Measurements from ENCODE around the gene STKLD1. TPM values are rescaled to one million over a fixed set of nuclear protein-coding genes. Genes with fewer than 3 reads are reported as not detected.
A peak's percentile ranks its signal among the peaks of the same experiment; 100 is the strongest.
"Not testable (repeated sequence)": the region's sequence is repeated elsewhere in the genome, so short reads cannot be mapped to it uniquely, and the experiment has no call there.

The STKLD1 gene
- total RNA-seq: under 1 TPM in 1 of 2 donors, not detected in 1; 0.95 TPM
- 2.0 TPM for polyA plus RNA-seq (2013, experiment 1 of 2)
- polyA plus RNA-seq (2013, experiment 2 of 2): 1.2 TPM
- long read RNA-seq, experiment 1: 0 reads
- long read RNA-seq, experiment 2, partial matches to known transcripts: 0 of 1 reads
- long read RNA-seq, experiment 2, other reads (novel, unspliced or antisense): 1 of 1 reads
- long read RNA-seq, experiment 3, partial matches to known transcripts: 1 of 1 reads
- long read RNA-seq, experiment 3, other reads (novel, unspliced or antisense): 0 of 1 reads
- long read RNA-seq, experiment 4, partial matches to known transcripts: 0 of 1 reads
- long read RNA-seq, experiment 4, other reads (novel, unspliced or antisense): 1 of 1 reads

DNA sequence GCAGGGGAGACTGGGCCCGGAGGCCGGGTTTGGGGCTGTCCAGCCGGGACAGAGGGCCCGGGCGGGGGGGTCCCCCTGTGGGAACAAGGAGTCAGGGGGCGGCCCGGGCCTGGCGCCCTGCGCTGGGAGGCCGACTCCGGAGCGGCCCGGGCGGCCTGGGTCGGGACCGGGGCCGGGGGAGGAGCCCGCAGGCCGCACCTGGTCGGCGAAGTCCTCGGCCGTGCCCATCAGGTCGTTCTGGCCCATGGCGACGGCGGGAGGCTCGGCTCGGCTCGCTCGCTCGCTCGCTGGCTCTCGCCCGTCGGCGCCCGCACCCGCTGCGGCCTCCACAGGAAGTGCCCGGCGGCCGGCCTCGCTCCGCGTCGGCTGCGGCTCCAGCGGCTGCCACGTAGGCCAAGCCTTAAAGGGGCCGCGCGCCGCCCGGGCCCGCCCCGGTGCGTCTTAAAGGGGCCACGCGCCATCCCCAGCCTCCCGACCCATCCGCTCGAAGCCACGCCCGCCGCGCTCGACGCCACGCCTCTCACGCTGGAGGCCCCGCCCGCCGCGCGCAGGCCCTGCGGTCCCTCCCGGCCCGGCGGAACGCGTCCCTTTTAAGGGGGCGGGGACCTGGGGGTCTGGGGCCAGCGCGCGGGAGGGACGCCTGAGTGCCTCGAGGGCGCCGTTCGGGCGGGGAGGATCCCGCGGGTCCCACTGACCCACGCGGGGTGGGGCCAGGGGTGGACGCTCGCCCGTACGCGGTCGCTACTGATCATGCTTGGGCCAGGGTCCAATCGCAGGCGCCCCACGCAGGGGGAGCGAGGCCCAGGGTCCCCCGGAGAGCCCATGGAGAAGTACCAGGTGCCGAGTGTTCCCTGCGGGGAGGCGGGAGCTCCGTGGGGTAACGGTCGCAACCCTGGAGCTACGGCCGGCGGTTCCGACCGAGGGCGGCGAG lies at the start of gene STKLD1, which contains the start of gene SURF4:
Gene STKLD1, plus strand, starts transcription at position 643 of the 931 bp plus-strand sequence. Its CDS starts 108 bp downstream, at position 751.
Gene SURF4, minus strand, starts transcription at position 337 of the 931 bp plus-strand sequence. Its CDS starts 91 bp downstream, at position 246.
- H3K9me3 Mint-ChIP-seq: peaks cover 9% of the 10 kb centered on the region
- Histone ChIP-seq H3K9me3 (ENCODE audit: control insufficient read depth, low read length) (no peaks in the 10 kb centered on the region), H3K4me3 (ENCODE audit: low read length) (peak within 1 kb of the TSS; percentile 91), H3K4me1 (ENCODE audit: control insufficient read depth, insufficient read depth, low read length) (peaks cover 11% of the 10 kb centered on the region), H3K36me3 (ENCODE audit: control insufficient read depth, insufficient read depth, low read length) (peaks cover 25% of the 10 kb centered on the region), H3K27me3 (ENCODE audit: control insufficient read depth, insufficient read depth, low read length, poor library complexity, severe bottlenecking) (no peaks in the 10 kb centered on the region), H3K27ac (ENCODE audit: low read depth, low read length) (peak within 1 kb of the TSS; percentile 86), H3K9ac (ENCODE audit: extremely low read depth, low read length, poor library complexity, severe bottlenecking) (peak within 1 kb of the TSS; percentile 97)
- TF ChIP-seq CTCF (conservative IDR thresholded peaks at IDR 0.05): no peak
- peak within 1 kb of the TSS; percentile 97 for H3K27ac Mint-ChIP-seq
- peaks cover 11% of the 10 kb centered on the region for H3K27me3 Mint-ChIP-seq (ENCODE audit: insufficient read depth)
- peak within 1 kb of the TSS; percentile 94 for H3K4me3 Mint-ChIP-seq
- peaks cover 22% of the 10 kb centered on the region for H3K4me1 Mint-ChIP-seq
- DNase-seq: peak; percentile 98
- H3K36me3 Mint-ChIP-seq (ENCODE audit: low read depth): peaks cover 10% of the 10 kb centered on the region
- 2 to 6% methylated on average over 39 to 120 of the region's 120 CpGs for WGBS, 2 experiments (ENCODE audit: insufficient coverage in 1 of 2, insufficient read length in 1 of 2)

DNA sequence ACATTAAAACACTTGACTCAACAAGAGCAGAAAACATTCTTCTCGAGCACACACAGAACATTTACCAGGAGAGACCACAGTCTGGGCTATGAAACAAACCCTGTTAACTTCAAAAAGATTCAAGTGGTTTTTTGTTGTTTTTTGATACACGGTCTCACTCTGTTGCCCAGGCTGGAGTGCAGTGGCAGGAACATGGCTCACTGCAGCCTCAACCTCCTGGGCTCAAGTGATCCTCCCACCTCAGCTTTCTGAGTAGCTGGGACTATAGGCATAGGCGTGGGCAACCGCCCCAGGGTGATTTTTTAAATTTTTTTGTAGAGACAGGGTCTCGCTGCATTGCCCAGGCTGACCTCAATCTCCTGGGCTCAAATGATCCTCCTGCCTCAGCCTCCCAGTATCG lies 49.1 kb upstream of the STKLD1 start:
- WGBS, 2 experiments (ENCODE audit: insufficient coverage in 1 of 2, insufficient read length in 1 of 2): 60 to 91% methylated on average over 1 to 6 of the region's 6 CpGs
- H3K27me3 ChIP-seq (ENCODE audit: control insufficient read depth, insufficient read depth, low read length, poor library complexity, severe bottlenecking); H3K9ac ChIP-seq (ENCODE audit: extremely low read depth, low read length, poor library complexity, severe bottlenecking); H3K4me1 ChIP-seq (ENCODE audit: control insufficient read depth, insufficient read depth, low read length); H3K4me3 Mint-ChIP-seq; H3K4me3 ChIP-seq (ENCODE audit: low read length); H3K27ac ChIP-seq (ENCODE audit: low read depth, low read length); DNase-seq; H3K9me3 ChIP-seq (ENCODE audit: control insufficient read depth, low read length); H3K4me1 Mint-ChIP-seq; H3K27ac Mint-ChIP-seq: not testable (repeated sequence)
- H3K36me3 ChIP-seq (ENCODE audit: control insufficient read depth, insufficient read depth, low read length): peaks cover 16% of the 10 kb centered on the region
- Mint-ChIP-seq H3K27me3 (ENCODE audit: insufficient read depth) (peaks cover 21% of the 10 kb centered on the region), H3K36me3 (ENCODE audit: low read depth) (peaks cover 23% of the 10 kb centered on the region), H3K9me3 (peaks cover 47% of the 10 kb centered on the region)

DNA sequence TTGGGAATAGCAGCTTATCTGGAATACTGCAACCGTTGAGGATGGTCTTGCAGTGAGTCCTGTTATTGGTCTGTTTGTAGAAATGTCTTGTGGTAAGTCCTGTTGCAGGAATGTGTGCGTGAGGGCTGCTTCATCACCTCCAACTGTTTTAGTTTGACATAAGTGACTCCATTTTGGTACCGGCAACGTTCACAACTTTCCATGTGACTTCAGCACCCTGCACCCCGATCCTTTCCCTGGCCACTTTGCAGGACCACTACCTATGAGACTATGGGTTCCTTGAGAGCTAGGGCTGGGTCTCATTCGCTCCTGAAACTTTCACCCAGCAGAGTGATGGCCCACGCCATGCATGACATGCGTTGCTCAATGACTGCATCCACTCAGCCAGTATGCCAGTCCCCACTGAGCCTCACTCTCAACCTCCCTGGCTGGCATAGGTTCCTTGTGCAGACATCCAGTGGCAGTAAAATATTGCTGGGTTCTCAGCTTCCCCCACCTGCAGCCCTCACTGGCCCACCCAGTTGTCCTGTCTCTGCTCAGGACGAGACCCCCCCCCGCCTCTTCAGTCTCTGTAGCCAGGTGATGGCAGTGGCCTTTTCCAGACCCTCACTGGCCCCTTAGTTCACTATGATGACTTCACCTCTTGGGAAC lies 48.2 kb upstream of the STKLD1 start:
- Histone ChIP-seq H3K4me3 (ENCODE audit: low read length) (no peak overlapping the region), H3K9me3 (ENCODE audit: control insufficient read depth, low read length) (peaks cover 6% of the 10 kb centered on the region), H3K9ac (ENCODE audit: extremely low read depth, low read length, poor library complexity, severe bottlenecking) (no peak overlapping the region), H3K27me3 (ENCODE audit: control insufficient read depth, insufficient read depth, low read length, poor library complexity, severe bottlenecking) (no peaks in the 10 kb centered on the region), H3K36me3 (ENCODE audit: control insufficient read depth, insufficient read depth, low read length) (peaks cover 25% of the 10 kb centered on the region), H3K4me1 (ENCODE audit: control insufficient read depth, insufficient read depth, low read length) (no peaks in the 10 kb centered on the region), H3K27ac (ENCODE audit: low read depth, low read length) (no peak overlapping the region)
- DNase-seq: no peak
- Mint-ChIP-seq H3K27ac (no peak overlapping the region), H3K27me3 (ENCODE audit: insufficient read depth) (peaks cover 21% of the 10 kb centered on the region), H3K4me3 (no peak overlapping the region), H3K4me1 (no peaks in the 10 kb centered on the region), H3K9me3 (peaks cover 47% of the 10 kb centered on the region), H3K36me3 (ENCODE audit: low read depth) (peaks cover 32% of the 10 kb centered on the region)
- WGBS, 2 experiments (ENCODE audit: insufficient coverage in 1 of 2, insufficient read length in 1 of 2): 92 to 99% methylated on average over 8 to 10 of the region's 10 CpGs
- TF ChIP-seq CTCF (conservative IDR thresholded peaks at IDR 0.05): no peak
